NCI-H446 (cell line): ENCODE results near the gene MCM3.
A peak's percentile ranks its signal among the peaks of the same experiment; 100 is the strongest.

Experiments
- DNase-seq, 2 experiments: peaks; one replicate each; lab custom pipeline; 2025; lab: John Stamatoyannopoulos, UW

The MCM3 gene

GRCh38 chr6:52249078-52249477 is 35.5 kb downstream of the MCM3 start:
- no peak for DNase-seq

GRCh38 chr6:52245425-52245824 is 39.1 kb downstream of the MCM3 start:
- DNase-seq = no peak

- no peak for DNase-seq
These were observed 40.1 kb downstream of the MCM3 start, which contains the start of gene IL17F for GRCh38 chr6:52244400-52244799. IL17F (minus strand) TSS chr6:52244500; CDS start chr6:52244429, 71 bp downstream.

- DNase-seq = no peak
These were observed 41.2 kb downstream of the MCM3 start for GRCh38 chr6:52243282-52243893.

- DNase-seq = no peak
These were observed 42.7 kb downstream of the MCM3 start for GRCh38 chr6:52241819-52242218.

GRCh38 chr6:52233975-52234823 is 50.3 kb downstream of the MCM3 start:
- peak in 1 of 2 experiments; percentile 43 for DNase-seq

- DNase-seq = no peak
These were observed 51.5 kb downstream of the MCM3 start for GRCh38 chr6:52233005-52233404.

GRCh38 chr6:52231406-52232127 is 53.0 kb downstream of the MCM3 start:
- no peak for DNase-seq

- no peak for DNase-seq
These were observed 53.9 kb downstream of the MCM3 start for GRCh38 chr6:52230685-52231084.

GRCh38 chr6:52227495-52227894 is 57.0 kb downstream of the MCM3 start:
- no peak for DNase-seq

- DNase-seq = no peak
These were observed 63.2 kb downstream of the MCM3 start for GRCh38 chr6:52221302-52221701.

- DNase-seq = no peak
These were observed 66.8 kb downstream of the MCM3 start for GRCh38 chr6:52217761-52218160.

GRCh38 chr6:52216932-52217575 is 67.5 kb downstream of the MCM3 start:
- DNase-seq = no peak

GRCh38 chr6:52215787-52216186 is 68.8 kb downstream of the MCM3 start:
- no peak for DNase-seq
